ENCODE measurements around the gene CHADL. TPM values are rescaled to one million over a fixed set of nuclear protein-coding genes. Genes with fewer than 3 reads are reported as not detected.

CHADL gene
- total RNA-seq, 1 experiment from 2014 or later, result 1.2 TPM

- no peak overlapping the region for H2AFZ ChIP-seq (ENCODE audit: low read length)
- no peaks in the 10 kb centered on the region for H3K9me2 ChIP-seq (replicated peaks; ENCODE audit: low read length)
- no TSS peak for BruUV-seq (replicated peaks)
- H3K36me3 ChIP-seq (ENCODE audit: low read depth, low read length), result no peaks in the 10 kb centered on the region; the same call in 1 of the 2 replicates
- H3K4me2 ChIP-seq (ENCODE audit: low read length), result no peak overlapping the region
- intact Hi-C loops (cut with micrococcal nuclease), result no loop called here
- no peak overlapping the region for H3K27ac ChIP-seq (ENCODE audit: low read length)
- ChIA-PET CTCF (interaction anchor here (0.6 kb wide), 1 partner anchor 318 kb away, joined by 3 read pairs; no protein-coding TSS in a partner anchor), POLR2A (ENCODE audit: unreplicated experiment) (no interaction called here)
- TF ChIP-seq EZH2 (IDR thresholded peaks at IDR 0.05; ENCODE audit: low read length, unreplicated experiment) (no peak), CTCF (conservative IDR thresholded peaks at IDR 0.05; ENCODE audit: low read depth, low read length) (no peak), EZH2phosphoT487 (IDR thresholded peaks at IDR 0.05; ENCODE audit: borderline replicate concordance, low read length) (no peak)
- DNase-seq, result no peak
- no peaks in the 10 kb centered on the region for H3K79me2 ChIP-seq (ENCODE audit: low read length)
- H4K20me1 ChIP-seq (ENCODE audit: low read length), result no peaks in the 10 kb centered on the region
- H3K9ac ChIP-seq (ENCODE audit: low read length), result no peak overlapping the region
- no peak overlapping the region for H3K4me3 ChIP-seq (ENCODE audit: low read length)
- ATAC-seq, result no peak
- no peaks in the 10 kb centered on the region for H3K27me3 ChIP-seq (ENCODE audit: low read length)
- H3K9me3 ChIP-seq (ENCODE audit: low read length), result no peaks in the 10 kb centered on the region
- H3K4me1 ChIP-seq (ENCODE audit: insufficient read depth, low read length), result peaks cover 7% of the 10 kb centered on the region; the same call in 1 of the 2 replicates
- no peaks in the 10 kb centered on the region for H3F3A ChIP-seq (ENCODE audit: low read length, unreplicated experiment)
Observed at GRCh38 chr22:41229730-41230400, 10.9 kb downstream of the CHADL start.

- intact Hi-C loops (cut with micrococcal nuclease), result no loop called here
Observed at GRCh38 chr22:41229215-41229614, 11.5 kb downstream of the CHADL start.

GRCh38 chr22:41226723-41227655 lies 13.7 kb downstream of the CHADL start:
- ChIA-PET POLR2A (ENCODE audit: unreplicated experiment) (no interaction called here), CTCF (no interaction called here)
- no peaks in the 10 kb centered on the region for H3K9me2 ChIP-seq (replicated peaks; ENCODE audit: low read length)
- no peak overlapping the region for H3K4me2 ChIP-seq (ENCODE audit: low read length)
- H4K20me1 ChIP-seq (ENCODE audit: low read length), result no peaks in the 10 kb centered on the region
- BruUV-seq (replicated peaks), result no TSS peak
- H3F3A ChIP-seq (ENCODE audit: low read length, unreplicated experiment), result no peaks in the 10 kb centered on the region
- TF ChIP-seq CTCF (conservative IDR thresholded peaks at IDR 0.05; ENCODE audit: low read depth, low read length) (no peak), EZH2phosphoT487 (IDR thresholded peaks at IDR 0.05; ENCODE audit: borderline replicate concordance, low read length) (no peak), EZH2 (IDR thresholded peaks at IDR 0.05; ENCODE audit: low read length, unreplicated experiment) (no peak)
- H3K9ac ChIP-seq (ENCODE audit: low read length), result no peak overlapping the region
- H3K79me2 ChIP-seq (ENCODE audit: low read length), result no peaks in the 10 kb centered on the region
- DNase-seq (no peak), ATAC-seq (no peak)
- H3K27ac ChIP-seq (ENCODE audit: low read length), result no peak overlapping the region
- H3K9me3 ChIP-seq (ENCODE audit: low read length), result no peaks in the 10 kb centered on the region
- no peak overlapping the region for H2AFZ ChIP-seq (ENCODE audit: low read length)
- no peaks in the 10 kb centered on the region; the same call in 1 of the 2 replicates for H3K36me3 ChIP-seq (ENCODE audit: low read depth, low read length)
- H3K27me3 ChIP-seq (ENCODE audit: low read length), result no peaks in the 10 kb centered on the region
- H3K4me1 ChIP-seq (ENCODE audit: insufficient read depth, low read length), result no peaks in the 10 kb centered on the region
- intact Hi-C loops (cut with micrococcal nuclease), result no loop called here
- no peak overlapping the region for H3K4me3 ChIP-seq (ENCODE audit: low read length)

More at GRCh38 chr22:41229215-41229614, 11.5 kb downstream of the CHADL start:
- Histone ChIP-seq H3K4me2 (ENCODE audit: low read length) (no peak overlapping the region), H3F3A (ENCODE audit: low read length, unreplicated experiment) (no peaks in the 10 kb centered on the region), H3K4me1 (ENCODE audit: insufficient read depth, low read length) (peaks cover 7% of the 10 kb centered on the region; the same call in 1 of the 2 replicates), H3K9ac (ENCODE audit: low read length) (no peak overlapping the region), H2AFZ (ENCODE audit: low read length) (no peak overlapping the region), H3K4me3 (ENCODE audit: low read length) (no peak overlapping the region), H3K9me3 (ENCODE audit: low read length) (no peaks in the 10 kb centered on the region), H3K36me3 (ENCODE audit: low read depth, low read length) (no peaks in the 10 kb centered on the region; the same call in 1 of the 2 replicates), H3K27ac (ENCODE audit: low read length) (no peak overlapping the region), H3K27me3 (ENCODE audit: low read length) (no peaks in the 10 kb centered on the region), H3K79me2 (ENCODE audit: low read length) (no peaks in the 10 kb centered on the region), H3K9me2 (replicated peaks; ENCODE audit: low read length) (no peaks in the 10 kb centered on the region), H4K20me1 (ENCODE audit: low read length) (no peaks in the 10 kb centered on the region)
- ChIA-PET POLR2A (ENCODE audit: unreplicated experiment) (no interaction called here), CTCF (no interaction called here)
- no peak for DNase-seq
- no peak for TF ChIP-seq EZH2phosphoT487 (IDR thresholded peaks at IDR 0.05; ENCODE audit: borderline replicate concordance, low read length)
- ATAC-seq, result no peak
- BruUV-seq (replicated peaks), result no TSS peak

Data from PC-3 (cell line).